ENCODE data around the gene CCDC71L.

The CCDC71L gene

DNA sequence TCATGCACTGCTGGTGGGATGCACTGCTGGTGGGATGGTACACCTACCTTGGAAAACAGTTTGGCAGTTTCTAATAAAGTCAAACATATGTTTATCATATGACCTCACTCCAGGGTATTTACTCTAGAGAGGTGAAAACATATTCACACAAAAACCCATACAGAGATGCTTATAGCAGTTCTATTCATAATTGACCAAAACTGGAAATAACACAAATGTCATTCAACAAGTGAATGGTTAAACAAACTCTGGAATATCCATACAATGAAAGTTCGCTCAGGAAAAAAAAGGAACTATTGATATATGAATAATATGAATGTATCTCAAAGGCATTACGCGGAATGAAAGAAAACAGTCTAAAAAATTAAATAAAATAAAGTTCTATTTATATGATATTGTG is 19.5 kb downstream of the CCDC71L start:
- no peak for DNase-seq (ENCODE audit: insufficient read length, low spot score)
- FAIRE-seq, result no peak
- TF ChIP-seq, protein P1, sequence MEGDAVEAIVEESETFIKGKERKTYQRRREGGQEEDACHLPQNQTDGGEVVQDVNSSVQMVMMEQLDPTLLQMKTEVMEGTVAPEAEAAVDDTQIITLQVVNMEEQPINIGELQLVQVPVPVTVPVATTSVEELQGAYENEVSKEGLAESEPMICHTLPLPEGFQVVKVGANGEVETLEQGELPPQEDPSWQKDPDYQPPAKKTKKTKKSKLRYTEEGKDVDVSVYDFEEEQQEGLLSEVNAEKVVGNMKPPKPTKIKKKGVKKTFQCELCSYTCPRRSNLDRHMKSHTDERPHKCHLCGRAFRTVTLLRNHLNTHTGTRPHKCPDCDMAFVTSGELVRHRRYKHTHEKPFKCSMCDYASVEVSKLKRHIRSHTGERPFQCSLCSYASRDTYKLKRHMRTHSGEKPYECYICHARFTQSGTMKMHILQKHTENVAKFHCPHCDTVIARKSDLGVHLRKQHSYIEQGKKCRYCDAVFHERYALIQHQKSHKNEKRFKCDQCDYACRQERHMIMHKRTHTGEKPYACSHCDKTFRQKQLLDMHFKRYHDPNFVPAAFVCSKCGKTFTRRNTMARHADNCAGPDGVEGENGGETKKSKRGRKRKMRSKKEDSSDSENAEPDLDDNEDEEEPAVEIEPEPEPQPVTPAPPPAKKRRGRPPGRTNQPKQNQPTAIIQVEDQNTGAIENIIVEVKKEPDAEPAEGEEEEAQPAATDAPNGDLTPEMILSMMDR (IDR thresholded peaks at IDR 0.05; ENCODE audit: insufficient read depth, missing control alignments), result no peak

DNA sequence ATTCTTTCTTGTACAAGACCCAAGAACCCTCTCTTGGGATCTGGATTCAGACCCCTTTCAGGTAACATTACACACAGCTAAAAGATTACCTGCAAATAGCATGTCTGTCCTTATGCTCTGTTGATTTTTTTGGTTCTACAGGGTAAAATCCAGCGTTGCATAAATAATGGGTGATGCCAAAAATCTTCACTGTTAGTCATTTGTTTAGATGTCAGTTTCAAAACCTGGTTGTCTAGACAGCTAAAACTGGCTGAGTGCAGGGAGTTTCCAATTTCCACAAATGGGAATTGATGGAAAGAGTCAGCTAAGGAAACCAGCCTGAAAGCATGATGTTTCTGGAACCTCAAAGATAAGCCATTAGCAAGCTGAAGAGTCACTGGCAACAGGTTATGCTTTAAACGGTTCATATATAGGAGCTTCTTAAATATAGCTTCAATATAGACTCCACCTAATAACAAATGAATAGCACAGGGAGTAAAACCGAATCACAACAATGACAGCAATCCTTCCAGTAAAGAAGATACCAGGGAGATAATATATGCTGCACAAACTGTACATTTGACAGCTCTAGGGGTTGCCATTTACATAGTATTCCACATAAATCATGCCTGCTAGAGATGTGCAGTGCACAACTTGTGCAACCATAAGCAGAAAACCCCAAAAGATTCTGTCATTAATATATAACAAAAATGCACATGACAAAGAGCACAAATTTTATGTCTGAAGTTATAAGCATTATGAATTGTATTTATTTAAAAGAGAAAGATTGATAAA is 20.4 kb downstream of the CCDC71L start:
- DNase-seq (ENCODE audit: insufficient read length, low spot score) (no peak), FAIRE-seq (no peak)
- TF ChIP-seq, protein P1 (IDR thresholded peaks at IDR 0.05; ENCODE audit: insufficient read depth, missing control alignments), result no peak

DNA sequence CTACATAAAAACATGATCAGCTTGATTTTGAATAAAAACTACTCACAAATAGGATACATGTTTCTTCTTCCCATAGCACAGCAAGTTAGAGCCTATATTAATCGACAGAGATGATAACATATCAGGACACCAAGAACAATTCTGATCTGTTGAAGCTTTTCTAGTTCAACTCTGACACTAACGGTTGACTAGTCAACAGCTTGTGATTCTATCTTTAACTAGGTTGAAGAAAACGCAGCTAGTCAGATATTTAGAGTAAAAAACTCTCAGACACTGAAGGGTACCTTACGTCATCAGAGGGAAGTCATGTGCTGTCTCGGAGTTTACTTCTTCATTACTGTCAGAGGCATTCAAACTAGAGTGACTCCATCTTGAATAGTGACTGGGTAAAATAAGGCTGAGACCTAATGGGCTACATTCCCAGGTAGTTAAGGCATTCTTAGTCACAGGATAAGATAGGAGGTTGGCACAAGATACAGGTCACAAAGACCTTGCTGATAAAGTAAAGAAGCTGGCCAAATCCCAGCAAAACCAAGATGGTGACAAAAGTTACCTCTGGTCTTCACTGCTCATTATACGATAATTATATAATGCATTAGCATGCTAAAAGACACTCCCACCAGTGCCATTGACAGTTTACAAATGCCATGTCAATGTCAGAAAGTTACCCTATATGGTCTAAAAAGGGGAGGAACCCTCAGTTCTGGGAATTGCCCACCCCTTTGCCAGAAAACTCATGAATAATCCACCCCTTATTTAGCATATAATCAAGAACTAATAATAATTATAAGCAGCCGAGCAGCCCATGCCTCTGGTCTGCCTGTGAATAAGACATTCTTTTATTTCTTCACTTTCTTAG is 21.3 kb downstream of the CCDC71L start:
- TF ChIP-seq, protein P1 (IDR thresholded peaks at IDR 0.05; ENCODE audit: insufficient read depth, missing control alignments), result no peak
- DNase-seq (ENCODE audit: insufficient read length, low spot score) (no peak), FAIRE-seq (no peak)

DNA sequence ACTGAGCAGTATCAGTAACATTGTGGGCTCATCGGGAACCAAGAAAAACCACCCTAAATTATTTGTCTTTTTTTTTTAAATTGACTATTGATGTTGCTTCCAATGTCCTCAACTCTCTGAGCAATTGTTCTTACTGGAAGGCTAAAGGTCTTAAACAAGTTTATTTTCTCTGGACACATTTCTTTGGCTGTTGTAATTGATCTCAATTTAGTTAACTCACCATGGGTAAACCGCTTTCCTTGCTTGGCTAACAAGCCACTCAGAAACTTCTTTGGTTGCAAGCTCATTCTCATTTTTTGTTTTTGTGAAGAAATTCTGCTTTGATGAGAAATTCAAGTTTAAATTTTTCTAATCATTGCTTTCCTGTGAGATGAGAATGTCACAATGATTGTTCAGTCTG is 25.5 kb downstream of the CCDC71L start:
- TF ChIP-seq, protein P1 (IDR thresholded peaks at IDR 0.05; ENCODE audit: insufficient read depth, missing control alignments), result no peak
- DNase-seq (ENCODE audit: insufficient read length, low spot score), result no peak
- FAIRE-seq, result no peak

DNA sequence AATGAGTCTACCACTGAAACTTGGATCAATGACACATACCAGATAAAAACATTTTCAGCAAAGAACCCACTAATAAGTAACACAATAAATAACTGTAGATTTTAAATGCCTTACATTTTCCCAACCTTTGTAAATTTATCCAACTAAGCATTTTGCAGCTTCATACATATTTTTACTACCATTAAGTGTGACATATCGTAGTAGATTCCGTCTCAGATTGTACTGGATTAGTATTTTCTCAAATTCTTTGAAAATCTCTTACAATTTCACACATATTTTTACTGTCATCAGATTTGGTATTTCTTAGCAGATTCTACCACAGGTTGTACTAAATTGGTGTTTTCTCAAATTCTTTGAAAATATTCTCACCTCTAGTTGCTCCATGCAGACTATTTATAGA is 26.0 kb downstream of the CCDC71L start:
- no peak for FAIRE-seq
- no peak for DNase-seq (ENCODE audit: insufficient read length, low spot score)
- TF ChIP-seq, protein P1 (IDR thresholded peaks at IDR 0.05; ENCODE audit: insufficient read depth, missing control alignments), result no peak

DNA sequence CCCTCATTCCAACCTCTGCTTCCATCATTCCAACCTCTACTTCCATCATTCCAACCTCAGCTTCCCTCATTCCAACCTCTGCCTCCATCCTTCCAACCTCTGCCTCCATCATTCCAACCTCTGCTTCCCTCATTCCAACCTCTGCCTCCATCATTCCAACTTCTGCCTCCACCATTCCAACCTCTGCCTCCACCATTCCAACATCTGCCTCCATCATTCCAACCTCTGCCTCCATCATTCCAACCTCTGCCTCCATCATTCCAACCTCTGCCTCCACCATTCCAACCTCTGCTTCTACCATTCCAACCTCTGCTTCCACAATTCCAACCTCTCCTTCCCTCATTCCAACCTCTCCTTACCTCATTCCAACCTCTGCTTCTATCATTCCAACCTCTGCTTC is 30.3 kb downstream of the CCDC71L start:
- TF ChIP-seq, protein P1 (IDR thresholded peaks at IDR 0.05; ENCODE audit: insufficient read depth, missing control alignments), result no peak
- FAIRE-seq (no peak), DNase-seq (ENCODE audit: insufficient read length, low spot score) (no peak)

DNA sequence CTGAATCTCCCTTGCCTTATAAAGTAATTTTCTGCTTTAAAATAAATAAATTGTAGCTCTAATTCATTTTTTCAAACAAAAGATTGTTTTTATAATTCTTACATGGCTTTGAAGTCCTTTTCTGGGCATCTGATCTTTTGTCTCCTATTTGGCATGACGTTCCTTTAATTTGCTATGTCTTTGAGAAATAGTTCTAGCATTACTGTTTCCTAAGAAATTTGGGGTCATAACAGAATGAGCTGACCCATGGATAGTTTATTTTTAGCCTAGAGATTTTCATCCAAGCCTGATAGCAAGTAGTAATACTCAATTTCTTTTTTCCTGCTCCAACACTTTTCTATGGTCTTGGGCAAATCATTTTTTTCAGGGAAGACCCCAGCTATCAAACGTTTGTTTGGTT is 31.4 kb downstream of the CCDC71L start:
- TF ChIP-seq, protein P1 (IDR thresholded peaks at IDR 0.05; ENCODE audit: insufficient read depth, missing control alignments), result no peak
- FAIRE-seq, result no peak
- DNase-seq (ENCODE audit: insufficient read length, low spot score), result no peak
